HEK293 (cell line): Measurements from ENCODE around the gene EEFSEC.

Experiments used
- SP3 ChIP-seq: fragments of 450-650 bp; formaldehyde crosslinking; IDR thresholded peaks from 2 replicates; pipeline ENCODE4 v1.5.1; 2016; ENCODE audit warnings: missing biosample characterization, missing genetic modification characterization
- SP7 ChIP-seq: fragments of 450-650 bp; formaldehyde crosslinking; IDR thresholded peaks from 2 replicates; pipeline ENCODE4 v1.5.1; 2016; ENCODE audit warnings: missing biosample characterization, missing genetic modification characterization
- ZBTB1 ChIP-seq: fragments of 450-650 bp; formaldehyde crosslinking; IDR thresholded peaks from 2 replicates; pipeline ENCODE4 v1.5.1; 2016; ENCODE audit warnings: missing biosample characterization, missing genetic modification characterization
- ZBTB21 ChIP-seq: fragments of 450-650 bp; formaldehyde crosslinking; IDR thresholded peaks from 2 replicates; pipeline ENCODE4 v1.5.1; 2017; ENCODE audit warnings: missing biosample characterization, missing genetic modification characterization
- ZNF426 ChIP-seq: fragments of 450-650 bp; formaldehyde crosslinking; IDR thresholded peaks from 2 replicates; pipeline ENCODE4 v1.5.1; 2017; ENCODE audit warnings: missing biosample characterization, missing genetic modification characterization, mild to moderate bottlenecking, inconsistent platforms, moderate library complexity
- TF ChIP-seq, protein P1 (sequence below): fragments of 450-650 bp; formaldehyde crosslinking; IDR thresholded peaks from 2 replicates; pipeline ENCODE4 v1.5.1; 2016; ENCODE audit warnings: missing biosample characterization, missing genetic modification characterization

- TF ChIP-seq ZBTB1 (tag by site-specific recombination) (no peak), ZBTB21 (tag by site-specific recombination) (no peak), SP3 (tag by site-specific recombination) (no peak), ZNF426 (tag by site-specific recombination) (no peak), SP7 (tag by site-specific recombination) (no peak)
- TF ChIP-seq, protein P1, sequence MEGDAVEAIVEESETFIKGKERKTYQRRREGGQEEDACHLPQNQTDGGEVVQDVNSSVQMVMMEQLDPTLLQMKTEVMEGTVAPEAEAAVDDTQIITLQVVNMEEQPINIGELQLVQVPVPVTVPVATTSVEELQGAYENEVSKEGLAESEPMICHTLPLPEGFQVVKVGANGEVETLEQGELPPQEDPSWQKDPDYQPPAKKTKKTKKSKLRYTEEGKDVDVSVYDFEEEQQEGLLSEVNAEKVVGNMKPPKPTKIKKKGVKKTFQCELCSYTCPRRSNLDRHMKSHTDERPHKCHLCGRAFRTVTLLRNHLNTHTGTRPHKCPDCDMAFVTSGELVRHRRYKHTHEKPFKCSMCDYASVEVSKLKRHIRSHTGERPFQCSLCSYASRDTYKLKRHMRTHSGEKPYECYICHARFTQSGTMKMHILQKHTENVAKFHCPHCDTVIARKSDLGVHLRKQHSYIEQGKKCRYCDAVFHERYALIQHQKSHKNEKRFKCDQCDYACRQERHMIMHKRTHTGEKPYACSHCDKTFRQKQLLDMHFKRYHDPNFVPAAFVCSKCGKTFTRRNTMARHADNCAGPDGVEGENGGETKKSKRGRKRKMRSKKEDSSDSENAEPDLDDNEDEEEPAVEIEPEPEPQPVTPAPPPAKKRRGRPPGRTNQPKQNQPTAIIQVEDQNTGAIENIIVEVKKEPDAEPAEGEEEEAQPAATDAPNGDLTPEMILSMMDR (tag by site-specific recombination): no peak
These were observed 165.8 kb downstream of the EEFSEC start for GRCh38 chr3:128319107-128319506.
